Pulmonary artery endothelial cell (primary cell): ENCODE measurements around the gene CCR5AS.
"Not testable (repeated sequence)": the region's sequence is repeated elsewhere in the genome, so short reads cannot be mapped to it uniquely, and the experiment has no call there.

Experiments used
- DNase-seq: peaks from one replicate; pipeline ENCODE4 v3.0.0-alpha.2; 2011; ENCODE audit warnings: low read depth, low spot score

The CCR5AS gene

DNA sequence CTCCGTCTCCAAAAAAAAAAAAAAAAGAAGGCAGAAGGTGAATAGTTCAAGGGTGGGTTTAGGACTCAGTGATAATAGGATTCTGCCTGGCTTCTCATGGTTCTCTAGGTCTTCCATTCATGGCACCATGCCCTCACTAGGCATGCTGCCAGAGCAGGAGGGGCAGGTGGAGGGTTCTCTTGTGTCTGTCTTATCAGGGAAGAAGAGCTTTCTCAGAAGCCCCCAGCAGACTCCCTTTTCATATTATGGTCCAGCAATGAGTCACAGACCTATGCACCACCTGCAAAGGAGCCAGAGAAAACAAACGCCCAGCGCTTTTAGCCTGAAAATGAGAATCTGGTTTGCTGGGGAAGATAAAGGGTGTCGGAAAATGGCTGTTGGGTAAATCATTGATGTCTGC is 50.0 kb downstream of the CCR5AS start:
- no peak for DNase-seq

DNA sequence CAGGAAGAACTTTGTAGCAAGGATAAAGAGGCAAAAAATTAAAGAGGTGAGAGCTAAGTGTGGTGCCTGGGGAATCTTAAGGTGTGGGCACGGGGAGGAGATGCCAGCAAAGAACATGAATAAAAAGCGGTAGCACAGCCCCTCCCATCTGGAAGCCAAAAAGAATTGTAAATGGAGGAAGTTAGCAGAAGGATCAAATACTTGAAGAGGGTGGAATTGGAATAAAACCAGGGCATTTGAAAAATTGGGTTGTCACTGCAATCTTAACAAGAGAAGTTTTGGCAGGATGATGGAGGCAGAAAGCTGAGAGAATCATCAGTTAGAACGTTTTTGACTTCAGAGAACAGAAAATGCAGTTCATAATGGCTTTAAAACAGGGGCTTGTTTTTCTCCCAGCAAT is 50.6 kb downstream of the CCR5AS start:
- no peak for DNase-seq

GRCh38 chr3:46354984-46355383 is 51.9 kb downstream of the CCR5AS start:
- DNase-seq, result no peak

DNA sequence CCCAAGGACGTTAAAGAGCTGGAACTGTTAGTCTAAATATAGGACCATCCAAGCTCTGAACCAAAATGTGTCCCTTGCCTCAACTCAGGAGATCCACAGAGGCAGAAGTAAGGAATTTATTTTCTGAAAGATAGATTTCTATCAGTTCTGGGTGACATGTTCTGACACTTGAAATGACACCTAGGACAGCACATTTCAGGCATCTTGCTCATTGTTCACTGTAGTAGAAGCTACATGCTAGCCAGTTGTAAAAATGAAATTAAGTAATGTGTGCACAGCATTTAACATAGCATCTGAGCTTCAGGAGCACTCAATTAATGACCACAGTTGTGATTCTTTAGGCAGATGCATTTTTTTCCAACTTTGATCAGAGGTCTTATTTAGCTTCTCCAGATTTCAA is 52.4 kb downstream of the CCR5AS start:
- no peak for DNase-seq

DNA sequence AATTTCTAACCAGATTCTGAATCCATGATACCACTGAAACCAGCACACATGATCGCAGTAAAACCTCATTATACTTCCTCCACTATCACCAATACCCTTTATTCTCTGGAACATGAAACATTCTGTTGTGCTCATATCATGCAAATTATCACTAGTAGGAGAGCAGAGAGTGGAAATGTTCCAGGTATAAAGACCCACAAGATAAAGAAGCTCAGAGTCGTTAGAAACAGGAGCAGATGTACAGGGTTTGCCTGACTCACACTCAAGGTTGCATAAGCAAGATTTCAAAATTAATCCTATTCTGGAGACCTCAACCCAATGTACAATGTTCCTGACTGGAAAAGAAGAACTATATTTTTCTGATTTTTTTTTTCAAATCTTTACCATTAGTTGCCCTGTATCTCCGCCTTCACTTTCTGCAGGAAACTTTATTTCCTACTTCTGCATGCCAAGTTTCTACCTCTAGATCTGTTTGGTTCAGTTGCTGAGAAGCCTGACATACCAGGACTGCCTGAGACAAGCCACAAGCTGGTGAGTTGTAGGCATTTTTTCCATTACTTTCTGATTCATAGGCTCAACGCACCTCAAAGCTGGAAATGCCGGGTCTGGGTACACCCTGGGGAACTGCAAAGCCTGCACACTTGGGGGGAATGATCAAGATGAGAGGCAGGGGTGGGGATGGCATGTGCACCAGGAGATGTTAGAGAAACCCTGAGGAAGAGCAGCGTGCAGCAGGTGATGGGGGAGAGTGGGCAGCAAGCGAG is 53.0 kb downstream of the CCR5AS start, which contains the start of gene CCR2:
Gene CCR2, plus strand, starts transcription at position 465 of the 764 bp plus-strand sequence. CDS start 3,417 bp downstream, outside the sequence.
- DNase-seq, result no peak

DNA sequence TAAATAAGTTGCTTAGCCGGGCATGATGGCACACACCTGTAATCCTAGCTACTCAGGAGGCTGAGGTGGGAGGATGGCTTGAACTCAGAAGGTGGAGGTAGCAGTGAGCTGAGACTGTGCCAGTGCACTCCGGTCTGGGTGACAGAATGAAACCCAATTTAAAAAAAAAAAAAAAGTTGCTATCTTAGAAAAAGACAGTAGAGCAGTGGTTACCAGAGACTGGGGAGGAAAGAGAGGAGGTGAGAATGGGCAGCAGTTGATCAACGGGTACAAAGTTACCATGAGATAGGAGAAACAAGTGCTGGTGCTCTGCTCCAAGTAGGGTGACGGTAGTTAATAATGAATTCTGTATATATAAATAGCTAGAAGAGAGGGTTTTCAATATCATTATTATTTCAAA is 53.8 kb downstream of the CCR5AS start:
- no peak for DNase-seq

DNA sequence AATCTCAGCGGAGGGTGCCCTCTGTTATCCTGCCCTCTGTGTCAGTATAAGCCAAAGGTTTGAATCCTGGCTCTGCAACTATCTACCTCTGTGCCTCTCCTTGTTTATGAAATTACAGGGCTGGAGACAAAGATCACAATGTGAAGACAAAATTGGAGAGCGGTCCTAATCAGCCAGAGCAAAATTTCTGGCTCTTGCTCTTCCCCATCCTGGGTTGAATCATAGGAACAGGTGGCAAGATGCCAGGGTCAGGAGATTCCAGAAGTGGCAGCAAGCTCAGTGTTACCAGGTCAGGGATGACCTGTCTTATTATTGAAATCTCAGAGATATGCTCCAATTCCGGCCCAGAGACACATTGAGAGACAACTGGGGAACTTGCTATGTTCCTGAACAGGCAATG is 55.2 kb downstream of the CCR5AS start:
- no peak for DNase-seq

DNA sequence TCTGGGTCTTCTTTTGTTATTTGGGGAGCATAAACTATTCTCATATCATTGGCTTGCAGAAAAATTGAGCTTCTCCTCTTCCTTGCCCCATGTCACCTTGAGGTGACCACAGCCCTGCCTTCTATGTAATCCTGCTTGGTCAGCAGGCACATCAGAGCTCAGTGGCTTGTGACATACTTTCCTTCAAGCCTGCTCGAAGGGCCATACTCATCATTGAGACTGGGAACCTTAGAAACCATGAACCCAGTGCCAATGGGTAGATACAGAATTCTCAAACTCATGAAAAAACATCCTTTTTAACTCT is 56.7 kb downstream of the CCR5AS start:
- no peak for DNase-seq

DNA sequence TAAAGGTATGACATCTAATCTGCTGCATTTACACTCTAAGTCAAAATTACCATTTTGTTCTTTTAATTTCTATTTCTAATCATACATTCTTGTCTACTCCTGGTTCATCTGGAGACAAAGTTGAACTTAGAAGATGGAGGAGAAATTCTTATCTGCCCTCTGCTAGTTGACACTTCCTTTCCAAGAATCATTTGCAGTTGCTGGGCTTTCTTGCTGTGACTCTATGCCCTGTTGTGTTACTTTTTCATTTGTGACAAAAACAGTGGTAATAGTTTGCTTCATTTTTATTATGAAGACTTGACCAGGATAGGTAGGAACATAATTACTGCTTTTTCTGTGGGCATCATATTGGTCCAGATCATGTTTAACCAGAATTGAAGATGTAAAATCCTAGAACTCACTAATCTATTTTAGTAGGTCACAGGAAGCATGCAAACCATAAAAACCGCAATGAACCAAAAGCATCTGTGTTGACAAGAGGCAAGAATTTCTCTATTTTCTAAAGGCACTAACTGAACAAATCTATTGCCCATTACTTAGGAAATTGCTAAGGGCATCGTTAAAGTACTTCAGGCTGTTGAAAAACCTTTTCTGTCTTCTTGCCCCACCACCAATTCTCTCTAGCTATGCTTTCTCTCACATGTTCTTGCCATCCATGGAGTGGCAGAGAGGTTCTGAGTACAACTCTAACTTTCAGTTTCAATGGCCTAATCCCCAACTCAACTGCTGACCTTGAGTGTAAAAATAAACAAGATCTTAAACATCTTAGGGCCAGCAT is 57.2 kb downstream of the CCR5AS start:
- no peak for DNase-seq

- no peak for DNase-seq
Measured at GRCh38 chr3:46348823-46349482, 57.9 kb downstream of the CCR5AS start.

GRCh38 chr3:46344476-46344875 is 62.4 kb downstream of the CCR5AS start:
- DNase-seq, result no peak

DNA sequence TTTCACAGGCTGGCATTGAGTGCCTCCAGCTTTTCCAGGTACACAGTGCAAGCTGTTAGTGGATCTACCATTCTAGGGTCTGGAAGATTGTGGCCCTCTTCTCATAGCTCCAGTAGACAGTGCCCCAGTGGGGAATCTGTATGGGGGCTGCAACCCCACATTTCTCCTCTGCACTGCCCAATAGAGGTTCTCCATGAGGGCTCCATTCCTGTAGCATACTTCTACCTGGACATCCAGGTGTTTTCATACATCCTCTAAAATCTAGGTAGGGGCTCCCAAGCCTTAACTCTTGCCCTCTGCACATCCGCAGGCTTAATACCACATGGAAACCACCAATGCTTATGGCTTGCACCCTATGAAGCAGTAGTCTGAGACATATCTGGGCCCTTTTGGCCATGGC is 68.0 kb downstream of the CCR5AS start:
- DNase-seq, result no peak

DNA sequence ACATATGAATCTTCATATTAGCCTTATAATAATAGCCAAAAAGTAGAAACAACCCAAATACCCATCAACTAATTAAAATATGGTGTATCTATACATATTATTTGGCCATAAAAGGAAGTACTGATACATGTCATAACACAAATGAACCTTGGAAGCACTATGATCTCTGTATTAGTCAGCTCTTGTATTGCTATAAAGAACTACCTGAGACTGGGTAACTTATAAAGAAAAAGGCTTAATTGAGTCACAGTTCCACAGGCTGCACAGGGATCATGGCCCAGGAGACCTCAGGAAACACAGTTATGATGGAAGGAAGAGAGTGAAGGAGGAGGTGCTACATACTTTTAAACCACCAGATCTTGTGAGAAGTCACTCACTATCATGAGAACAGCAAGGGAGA is 69.0 kb downstream of the CCR5AS start:
- no peak for DNase-seq

DNA sequence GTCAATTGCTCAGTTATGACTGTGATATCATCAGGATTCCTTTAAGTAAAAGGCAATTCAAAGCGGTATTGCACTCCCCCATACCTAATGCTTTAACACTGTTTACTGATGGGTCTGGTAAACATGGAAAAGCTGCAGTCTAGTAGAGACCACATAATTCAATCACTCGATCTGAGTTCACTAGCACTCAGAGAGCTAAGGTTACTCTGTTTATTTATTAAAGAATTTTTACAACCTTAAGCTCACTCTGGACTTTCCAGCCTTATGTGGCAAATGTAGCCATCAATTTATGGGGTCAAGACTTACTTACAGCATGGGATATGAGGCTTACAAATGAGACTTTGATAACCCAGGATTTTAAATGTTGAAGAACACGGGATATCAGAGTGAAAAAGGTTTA is 71.3 kb downstream of the CCR5AS start:
- DNase-seq, result no peak

DNA sequence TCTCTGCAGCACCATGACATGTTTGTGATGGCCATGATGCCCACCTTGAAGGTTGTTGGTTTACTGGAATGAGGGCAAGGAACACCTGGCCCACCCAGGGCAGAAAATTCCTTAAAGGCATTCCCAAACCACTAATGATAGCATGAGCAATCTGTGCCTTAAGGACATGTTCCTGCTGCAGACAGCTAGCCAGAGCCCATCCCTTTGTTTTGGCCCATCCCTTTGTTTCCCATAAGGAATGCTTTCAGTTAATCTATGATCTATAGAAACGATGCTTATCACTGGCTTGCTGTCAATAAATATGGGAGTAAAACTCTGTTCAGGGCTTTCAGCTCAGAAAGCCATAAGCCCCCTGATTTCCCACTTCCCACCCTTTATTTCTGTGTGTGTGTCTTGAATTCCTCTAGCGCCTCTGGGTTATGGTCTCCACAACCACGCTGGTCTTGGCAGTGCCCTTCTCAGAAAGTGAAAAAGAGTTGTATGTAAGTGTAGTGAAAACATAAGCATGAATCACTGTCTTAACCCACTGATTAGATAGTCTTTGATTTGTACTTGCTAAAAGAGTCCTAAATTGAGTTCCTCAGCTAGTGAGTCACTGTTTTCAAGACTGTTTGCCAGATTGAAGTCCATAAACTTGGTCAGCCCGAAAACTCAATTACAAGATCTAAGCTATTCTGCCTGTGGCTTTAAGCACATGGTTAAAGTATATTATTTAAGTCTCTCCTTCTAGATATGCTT is 72.0 kb downstream of the CCR5AS start:
- no peak for DNase-seq

- not testable (repeated sequence) for DNase-seq
Measured at GRCh38 chr3:46330676-46331075, 76.2 kb downstream of the CCR5AS start.

DNA sequence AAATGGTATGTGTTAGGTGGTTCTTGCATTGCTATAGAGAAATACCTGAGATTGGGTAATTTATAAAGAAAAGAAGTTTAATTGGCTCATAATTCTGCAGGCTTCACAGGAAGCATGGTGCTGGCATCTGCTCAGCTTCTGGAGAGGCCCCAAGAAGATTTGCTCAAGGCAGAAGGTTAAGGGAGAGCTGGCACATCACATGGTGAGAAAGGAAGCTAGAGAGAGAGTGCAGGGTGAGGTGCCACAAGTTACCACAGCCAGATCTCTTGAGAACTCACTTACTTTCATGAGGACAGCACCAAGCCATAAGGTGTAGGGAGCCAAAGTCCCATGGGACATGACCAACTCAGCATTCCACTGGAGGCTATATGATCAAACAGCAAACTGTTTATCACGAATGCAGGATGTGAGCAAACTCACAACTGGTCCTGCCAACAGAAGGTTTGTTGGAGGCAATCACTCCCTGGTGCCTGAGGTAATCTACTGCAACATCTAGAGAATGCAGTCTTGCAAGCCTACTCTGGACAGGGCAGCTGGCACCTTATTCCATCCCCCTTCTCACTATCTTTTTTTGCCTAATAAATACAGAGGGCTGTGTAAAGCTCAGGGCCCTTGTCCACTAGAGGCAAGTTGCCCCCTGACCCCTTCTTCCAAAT is 81.1 kb downstream of the CCR5AS start:
- DNase-seq, result no peak

DNA sequence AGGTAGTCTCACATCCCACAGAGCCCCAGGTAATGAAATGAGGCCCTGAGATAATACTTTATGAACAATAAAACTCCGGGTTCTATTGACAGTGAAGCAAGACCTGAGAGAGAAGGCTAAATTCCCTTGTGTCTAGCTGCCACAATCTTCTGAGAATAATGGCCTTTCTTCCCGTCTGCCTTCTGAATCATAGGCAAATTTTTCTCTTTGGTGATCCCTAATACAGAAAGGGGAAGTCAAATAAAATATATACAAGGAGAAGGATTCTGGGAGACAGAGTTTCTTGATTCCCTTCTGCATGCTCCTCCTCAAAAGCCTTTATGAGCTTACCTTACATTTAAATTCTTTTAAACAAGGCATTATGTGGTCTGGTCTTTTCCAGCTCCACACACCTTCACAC is 82.8 kb downstream of the CCR5AS start:
- DNase-seq, result no peak

DNA sequence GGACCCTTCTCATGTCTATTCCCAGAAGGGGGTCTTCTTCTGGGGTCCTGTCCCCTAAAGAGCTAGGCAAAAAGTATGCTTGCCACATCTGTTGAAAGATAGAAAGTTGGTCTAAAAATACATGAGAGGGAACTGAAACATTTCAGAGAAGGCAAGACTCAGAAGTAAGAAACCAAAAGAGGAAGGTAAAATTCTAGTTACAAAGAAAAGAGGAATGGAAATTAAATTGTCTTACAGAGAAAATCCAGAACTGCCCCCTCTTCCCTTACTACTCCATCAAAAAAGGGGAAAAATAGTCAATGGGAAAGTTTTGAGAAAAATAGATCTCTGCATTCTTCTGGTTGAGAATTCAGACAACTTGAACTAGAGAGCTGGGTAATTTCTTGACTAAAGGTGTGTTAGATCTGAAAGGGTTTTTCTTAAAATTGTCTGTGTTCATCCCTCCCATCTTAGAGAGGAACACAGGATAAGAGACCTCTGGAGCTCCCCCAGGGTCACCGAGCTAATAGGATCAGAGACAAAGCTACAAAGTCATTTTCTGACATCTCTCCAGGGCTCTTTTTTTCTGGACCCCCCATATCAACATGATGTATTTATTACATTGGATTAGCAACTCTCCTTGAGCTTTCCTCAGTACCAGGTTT is 85.3 kb downstream of the CCR5AS start:
- no peak for DNase-seq

GRCh38 chr3:46318207-46318927 is 88.5 kb downstream of the CCR5AS start:
- no peak for DNase-seq
